ENCODE data around the gene DCHS2.

The DCHS2 gene

GRCh38 chr4:154521607-154522006, 30.0 kb upstream of the DCHS2 start:
- no peak for DNase-seq (ENCODE audit: low read depth)
- TF ChIP-seq CTCF (IDR thresholded peaks at IDR 0.05; ENCODE audit: insufficient read depth, low read depth, low read length, missing control alignments) = no peak
- H3K4me3 ChIP-seq (ENCODE audit: low read length) = no peak overlapping the region

- TF ChIP-seq CTCF (IDR thresholded peaks at IDR 0.05; ENCODE audit: insufficient read depth, low read depth, low read length, missing control alignments) = no peak
- no peak overlapping the region for H3K4me3 ChIP-seq (ENCODE audit: low read length)
- DNase-seq (ENCODE audit: low read depth) = no peak
These were observed 27.6 kb upstream of the DCHS2 start for GRCh38 chr4:154519214-154519613.

- H3K4me3 ChIP-seq (ENCODE audit: low read length) = no peak overlapping the region
- TF ChIP-seq CTCF (IDR thresholded peaks at IDR 0.05; ENCODE audit: insufficient read depth, low read depth, low read length, missing control alignments) = no peak
- no peak for DNase-seq (ENCODE audit: low read depth)
These were observed 26.0 kb upstream of the DCHS2 start for GRCh38 chr4:154517591-154517990.

GRCh38 chr4:154516318-154517029, 24.9 kb upstream of the DCHS2 start:
- DNase-seq (ENCODE audit: low read depth) = no peak
- no peak for TF ChIP-seq CTCF (IDR thresholded peaks at IDR 0.05; ENCODE audit: insufficient read depth, low read depth, low read length, missing control alignments)
- H3K4me3 ChIP-seq (ENCODE audit: low read length) = no peak overlapping the region

GRCh38 chr4:154511981-154512380, 20.4 kb upstream of the DCHS2 start:
- no peak for TF ChIP-seq CTCF (IDR thresholded peaks at IDR 0.05; ENCODE audit: insufficient read depth, low read depth, low read length, missing control alignments)
- H3K4me3 ChIP-seq (ENCODE audit: low read length) = no peak overlapping the region
- DNase-seq (ENCODE audit: low read depth) = no peak

- TF ChIP-seq CTCF (IDR thresholded peaks at IDR 0.05; ENCODE audit: insufficient read depth, low read depth, low read length, missing control alignments) = no peak
- DNase-seq (ENCODE audit: low read depth) = no peak
- no peak overlapping the region for H3K4me3 ChIP-seq (ENCODE audit: low read length)
These were observed 19.9 kb upstream of the DCHS2 start for GRCh38 chr4:154511548-154511947.

GRCh38 chr4:154507156-154507555, 15.6 kb upstream of the DCHS2 start:
- no peak overlapping the region for H3K4me3 ChIP-seq (ENCODE audit: low read length)
- peak; percentile 95 for DNase-seq (ENCODE audit: low read depth)
- TF ChIP-seq CTCF (IDR thresholded peaks at IDR 0.05; ENCODE audit: insufficient read depth, low read depth, low read length, missing control alignments) = no peak
